Endothelial cell of umbilical vein (primary cell): ENCODE results near the gene AMIGO3.

Experiments used
- CTCF ChIP-seq, 2 donors: IDR thresholded peaks; 1 replicate in 1 of 2; 2 replicates in 1 of 2; pipeline ENCODE4 v1.5.1; 2011; ENCODE audit warnings: low read length in 2 of 2, mild to moderate bottlenecking in 2 of 2, moderate library complexity in 2 of 2, control low read depth in 1 of 2, inconsistent platforms in 1 of 2, low read depth in 1 of 2; ENCODE audit not compliant: insufficient read depth in 1 of 2; ENCODE audit errors: extremely low read depth in 1 of 2
- FOS ChIP-seq: IDR thresholded peaks from 2 replicates; pipeline ENCODE4 v1.6.1; 2011; ENCODE audit warnings: mild to moderate bottlenecking, low read length, moderate library complexity, borderline replicate concordance; ENCODE audit not compliant: insufficient read depth
- POLR2A ChIP-seq: IDR thresholded peaks from 2 replicates; pipeline ENCODE4 v1.6.1; 2012; ENCODE audit warnings: low read depth, mild to moderate bottlenecking, control low read depth, low read length

- TF ChIP-seq POLR2A (no peak), CTCF (IDR thresholded peaks at IDR 0.05; ENCODE audit: extremely low read depth in 1 of 2, insufficient read depth in 1 of 2, low read depth in 1 of 2, low read length in 2 of 2) (no peak), FOS (no peak)
Measured at GRCh38 chr3:49675912-49676311, 43.6 kb downstream of the AMIGO3 start.
